HG03097 (cell line): ENCODE results near the gene SEC16B.

Experiments
- ATAC-seq: cut with Tn5 transposase; IDR thresholded peaks from one replicate; pipeline ENCODE4 v1.9.1; 2021; ENCODE audit not compliant: unreplicated experiment, low FRiP score

Gene SEC16B

DNA sequence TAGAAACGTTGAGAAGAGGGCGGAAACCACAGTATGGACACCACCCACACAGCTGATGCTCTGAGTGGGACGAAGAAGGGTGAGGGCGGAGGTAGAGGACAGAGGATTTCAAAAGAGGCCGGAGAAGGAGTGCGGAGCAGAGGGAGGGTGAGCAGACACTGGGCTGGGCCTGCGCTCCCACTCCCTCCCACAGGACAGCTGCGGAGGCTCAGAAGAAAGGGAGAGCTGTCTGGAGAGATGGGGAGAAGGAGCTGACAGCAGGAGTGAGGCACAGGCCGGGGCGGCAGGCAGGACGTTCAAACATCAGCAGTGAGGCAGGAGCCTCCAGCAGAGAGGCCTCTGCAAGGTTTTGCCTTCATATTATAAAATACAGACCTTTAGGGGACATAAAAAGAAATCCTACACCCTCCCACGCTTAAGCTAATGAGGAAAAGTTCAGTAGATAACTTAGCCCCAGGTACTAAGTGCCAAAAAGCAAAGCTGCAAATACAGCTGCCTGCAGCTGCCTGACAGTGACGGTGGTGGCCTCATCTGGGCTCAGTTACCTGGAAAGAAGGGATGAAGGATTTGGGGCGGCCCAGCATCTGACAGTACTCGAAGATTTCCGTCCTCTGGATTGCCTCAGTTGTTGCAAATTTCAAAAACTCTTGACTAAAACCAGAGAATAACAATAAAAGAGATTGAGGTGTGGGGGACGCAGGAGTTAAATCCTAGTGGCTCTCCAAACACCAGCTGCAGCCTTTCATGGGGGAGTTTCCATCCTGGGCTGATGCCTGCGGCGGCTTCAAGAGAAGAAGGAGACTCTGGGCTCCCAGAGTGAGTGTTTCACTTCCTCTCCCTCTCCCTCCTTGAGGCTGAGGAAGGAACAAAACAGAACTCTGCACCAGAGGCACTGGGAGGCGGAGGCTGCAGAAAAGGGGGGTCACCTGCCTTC is 25.6 kb downstream of the SEC16B start:
- ATAC-seq: no peak

DNA sequence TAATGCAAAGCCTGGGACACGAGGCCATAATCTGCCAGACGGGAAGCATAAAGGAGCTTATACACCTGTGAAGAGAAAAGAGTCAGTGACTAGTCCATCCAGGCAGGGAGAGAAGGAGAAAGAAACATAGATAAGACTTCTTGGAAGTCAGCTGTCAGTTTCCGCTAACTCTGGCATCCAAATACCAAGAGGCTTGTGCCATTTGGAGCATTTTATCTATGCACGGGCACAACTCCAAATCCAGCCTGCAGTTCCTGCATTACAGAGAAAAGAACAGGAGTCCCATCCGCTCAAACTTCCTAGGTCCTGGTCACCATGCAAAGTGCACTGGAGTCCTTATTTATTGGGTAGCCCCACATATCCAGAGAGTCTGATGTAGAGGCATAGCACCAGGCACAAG is 27.9 kb downstream of the SEC16B start:
- no peak for ATAC-seq

DNA sequence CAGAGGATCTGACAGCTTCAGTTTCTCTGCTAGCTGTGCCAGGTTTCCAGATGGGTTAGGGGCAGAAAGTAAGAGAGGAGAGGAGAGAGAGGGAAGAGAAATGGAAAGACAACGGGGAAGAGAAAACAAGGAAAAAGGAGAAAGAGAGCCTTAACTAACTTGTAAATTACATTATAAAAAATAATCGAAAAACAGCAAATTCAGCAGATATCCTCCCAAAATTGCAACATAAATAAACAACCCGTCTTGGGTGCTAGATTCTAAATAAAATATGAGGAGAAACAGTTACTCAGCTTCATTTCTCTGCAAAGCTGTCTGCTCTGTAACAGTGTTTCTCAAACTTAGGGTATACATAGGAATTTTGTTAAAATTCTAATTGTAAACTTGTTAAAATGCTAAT is 29.2 kb downstream of the SEC16B start:
- no peak for ATAC-seq

DNA sequence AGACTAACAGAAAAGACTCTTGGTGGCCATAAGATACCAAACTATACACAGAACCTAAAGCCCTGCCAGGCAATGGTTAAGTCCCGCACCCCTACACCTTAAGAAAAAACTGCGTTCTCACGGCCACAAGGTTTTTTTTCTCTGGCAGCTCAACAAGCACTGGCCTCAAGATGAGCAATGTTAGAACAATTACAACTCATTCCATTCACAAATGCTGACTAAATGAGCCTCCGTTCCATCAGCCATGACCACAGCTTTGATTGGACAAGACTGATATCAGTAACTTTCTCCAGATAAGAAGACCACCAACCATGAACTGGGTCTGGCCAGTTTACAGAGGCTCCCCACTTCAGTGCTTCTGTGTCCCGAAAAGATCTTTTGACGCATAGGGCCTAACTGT is 31.9 kb downstream of the SEC16B start:
- ATAC-seq: no peak

DNA sequence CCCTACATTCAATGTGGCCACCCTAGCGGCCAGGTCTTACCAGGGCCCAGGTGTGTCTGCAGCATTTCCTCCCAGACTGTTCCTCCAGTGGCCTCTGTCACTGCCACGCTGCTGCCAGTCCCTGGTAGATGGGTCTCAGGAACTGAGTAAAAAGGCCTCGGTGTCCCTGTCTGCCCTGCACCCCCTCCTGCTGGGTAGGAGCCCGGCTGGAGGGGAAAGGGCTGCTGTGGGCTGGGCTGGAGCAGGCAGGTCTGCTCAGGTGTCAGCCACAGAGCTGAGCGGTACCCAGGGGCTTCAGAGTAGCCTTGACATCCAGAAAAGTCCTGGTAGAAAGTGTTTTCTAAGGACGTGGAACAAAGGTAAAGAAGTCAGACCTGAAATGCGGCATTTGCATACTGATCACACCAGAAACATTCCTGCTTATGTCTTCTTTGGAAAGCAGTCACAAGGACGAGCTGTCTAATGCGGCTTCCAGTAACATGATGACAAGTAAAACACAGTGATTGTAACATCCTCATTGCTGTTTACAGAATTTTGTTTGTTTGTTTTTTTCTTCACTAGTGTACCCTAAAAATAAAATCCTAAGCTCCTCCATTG is 32.6 kb downstream of the SEC16B start:
- ATAC-seq: no peak

DNA sequence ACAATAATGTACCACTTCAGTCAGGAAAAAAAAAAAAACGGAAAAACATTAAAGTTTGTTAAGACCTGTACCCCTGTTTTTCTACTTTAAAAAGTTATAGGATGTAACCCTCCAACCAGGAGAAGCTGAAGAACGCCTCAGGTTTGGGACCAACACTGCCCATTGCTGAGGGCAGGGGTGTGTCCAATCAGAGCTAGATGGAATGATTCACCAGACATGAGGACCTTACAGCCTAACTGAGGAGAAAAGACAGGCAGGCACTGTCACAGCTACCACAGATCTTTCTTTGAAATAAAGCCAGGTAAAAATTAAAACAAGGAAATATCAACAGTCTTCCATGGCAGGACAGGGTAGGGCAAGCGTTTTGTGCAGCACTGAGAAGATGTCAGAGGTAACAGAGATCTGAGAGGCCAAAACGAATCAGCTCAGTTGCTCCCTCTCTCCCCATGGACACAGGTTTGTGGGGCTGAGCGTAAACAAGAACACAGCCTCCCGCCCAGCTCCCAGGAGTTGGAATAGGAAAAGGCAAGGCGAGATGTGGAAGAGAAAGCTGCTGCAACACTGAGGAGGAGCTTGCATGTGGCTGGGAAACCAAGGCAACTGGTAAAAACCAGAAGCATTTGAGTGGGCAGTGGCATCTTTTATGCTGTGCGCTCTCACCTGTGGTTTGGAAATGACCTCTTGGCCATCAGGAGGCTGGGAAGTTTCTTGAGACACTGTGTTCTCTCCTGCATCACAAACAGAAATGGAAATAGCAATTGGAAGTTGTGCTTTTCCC is 34.0 kb downstream of the SEC16B start:
- ATAC-seq: no peak

DNA sequence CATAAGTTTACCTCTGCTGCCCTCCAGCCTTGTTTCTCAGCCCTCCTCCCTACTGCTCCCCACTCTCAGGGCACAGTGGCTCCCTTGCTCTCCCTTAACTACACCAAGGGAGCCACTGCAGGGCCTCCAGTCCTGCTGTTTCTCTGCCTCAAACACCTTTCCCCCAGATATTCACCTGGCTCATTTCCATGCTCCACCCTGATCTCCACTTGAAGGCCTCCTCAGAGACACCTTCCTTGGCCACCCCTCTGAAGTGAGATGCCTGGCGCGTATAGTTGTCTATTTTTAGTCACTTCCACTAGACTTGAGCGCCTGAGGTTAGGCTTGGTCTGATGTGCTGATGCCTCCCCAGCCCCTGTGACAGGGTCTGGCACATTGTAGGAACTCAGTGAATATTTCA is 34.9 kb downstream of the SEC16B start:
- no peak for ATAC-seq

DNA sequence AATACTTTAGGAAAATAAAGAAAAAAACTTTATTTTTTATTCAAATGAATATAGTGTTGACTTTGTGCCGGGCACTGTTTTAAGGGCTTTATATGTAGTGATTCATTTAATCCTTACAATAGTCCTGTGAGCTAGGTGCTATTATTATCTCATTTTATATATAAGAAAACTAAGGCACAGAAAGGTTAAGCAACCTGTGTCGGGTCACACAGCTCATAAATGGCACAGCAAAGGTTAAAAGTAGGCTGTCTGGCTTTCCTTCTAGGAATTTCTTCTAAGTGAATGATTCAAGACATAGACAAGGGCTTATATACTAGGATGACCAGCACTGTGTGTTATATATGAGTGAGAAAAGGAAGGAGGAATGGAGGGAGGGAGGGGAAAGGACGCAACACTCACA is 35.4 kb downstream of the SEC16B start:
- ATAC-seq: no peak

DNA sequence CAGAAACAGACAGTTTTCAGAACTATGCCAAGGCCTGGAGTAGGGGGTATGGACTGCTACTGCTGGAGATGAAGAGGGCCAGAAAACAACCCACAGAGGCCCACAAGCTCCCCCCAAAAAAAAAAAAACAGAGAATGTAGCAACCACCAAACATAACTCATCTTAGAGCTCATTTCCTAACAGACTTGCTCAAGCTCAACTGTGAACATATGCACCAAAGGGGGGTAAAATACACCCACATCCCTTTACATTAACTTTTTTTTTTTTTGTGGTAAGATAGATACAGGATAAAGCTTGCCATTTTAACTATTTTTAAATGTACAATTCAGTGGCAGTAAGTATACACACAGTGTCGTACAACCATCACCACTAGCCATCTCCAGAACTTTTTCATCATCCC is 36.0 kb downstream of the SEC16B start:
- no peak for ATAC-seq

DNA sequence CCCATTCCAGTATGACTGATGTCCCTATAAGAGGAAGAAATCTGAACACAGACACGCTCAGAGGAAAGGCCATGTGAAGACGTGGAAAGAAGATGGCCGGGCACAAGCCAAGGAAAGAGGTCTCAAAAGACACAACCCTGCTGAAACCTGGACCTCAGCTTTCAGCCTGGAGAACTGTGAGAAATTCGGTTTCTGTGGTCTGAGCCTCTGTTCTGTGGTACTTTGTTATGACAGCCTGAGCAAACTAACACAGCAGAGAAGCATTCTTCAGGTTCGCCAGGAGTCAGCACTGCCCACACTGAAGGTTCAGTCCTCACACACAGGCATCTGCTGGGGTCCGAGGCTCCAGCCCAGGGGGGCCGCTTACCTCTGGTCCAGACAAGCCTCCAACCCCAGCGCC is 37.7 kb downstream of the SEC16B start:
- no peak for ATAC-seq

DNA sequence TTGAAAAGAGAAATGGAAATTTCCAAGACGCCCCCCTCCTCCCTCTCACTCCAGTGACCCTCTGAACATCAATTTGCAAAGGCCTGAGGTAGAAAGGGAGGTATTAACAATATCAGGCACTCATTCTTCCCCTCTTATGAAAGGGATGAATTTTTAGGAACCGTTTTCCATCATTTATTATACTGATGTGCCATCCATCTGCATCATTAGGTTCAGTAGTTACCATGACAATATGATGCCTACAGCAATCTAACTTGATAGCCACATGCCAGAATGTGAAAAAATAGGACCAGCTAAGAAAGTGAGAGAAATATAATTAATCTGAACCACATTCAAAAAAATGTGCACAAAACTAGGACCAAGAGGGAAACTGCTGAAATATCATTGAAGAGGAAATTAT is 40.9 kb downstream of the SEC16B start:
- ATAC-seq: no peak

DNA sequence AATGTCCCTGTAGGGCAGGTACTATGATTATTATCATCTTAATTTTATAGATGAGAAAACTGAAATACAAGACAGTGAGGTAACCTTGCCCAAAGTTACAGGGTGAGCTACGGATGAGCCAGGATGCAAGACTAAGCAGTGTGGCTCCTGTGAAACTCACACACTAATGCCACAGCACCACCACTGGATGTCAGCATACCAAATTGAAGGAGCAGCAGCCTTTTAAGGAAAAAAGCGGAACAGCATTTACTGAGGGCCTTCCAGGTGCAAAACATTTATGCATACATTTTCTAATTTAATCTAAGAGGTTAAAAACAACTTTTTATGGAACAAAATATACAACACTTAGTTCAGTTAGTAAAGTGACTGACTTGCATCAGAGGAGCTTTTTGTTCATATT is 41.7 kb downstream of the SEC16B start:
- no peak for ATAC-seq

DNA sequence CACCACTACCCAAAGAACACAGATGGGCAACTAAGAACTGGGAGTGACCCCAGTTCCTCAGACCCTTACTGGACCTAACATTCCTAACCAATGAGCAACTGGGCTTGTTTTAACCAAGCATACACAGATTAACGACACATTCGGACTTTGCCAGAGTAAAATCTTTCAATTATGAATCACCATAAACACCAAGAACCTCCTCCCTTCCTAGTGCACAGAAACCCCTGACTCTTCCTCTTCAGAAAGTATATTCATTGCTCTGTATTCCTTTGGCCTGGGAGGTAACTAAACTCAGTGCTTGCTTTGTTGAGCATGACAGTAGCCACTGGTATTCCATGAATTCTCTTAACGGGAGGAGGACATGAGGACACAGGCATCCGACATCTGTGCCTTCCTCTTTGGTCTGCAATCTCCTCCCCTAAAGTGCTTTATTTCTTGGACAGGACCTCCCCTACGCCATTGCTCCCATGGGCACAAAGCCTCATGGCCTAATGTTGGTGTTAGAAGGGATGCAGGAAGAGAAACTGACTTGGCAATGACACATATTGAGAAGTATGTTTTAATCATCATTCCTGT is 42.7 kb downstream of the SEC16B start:
- no peak for ATAC-seq

DNA sequence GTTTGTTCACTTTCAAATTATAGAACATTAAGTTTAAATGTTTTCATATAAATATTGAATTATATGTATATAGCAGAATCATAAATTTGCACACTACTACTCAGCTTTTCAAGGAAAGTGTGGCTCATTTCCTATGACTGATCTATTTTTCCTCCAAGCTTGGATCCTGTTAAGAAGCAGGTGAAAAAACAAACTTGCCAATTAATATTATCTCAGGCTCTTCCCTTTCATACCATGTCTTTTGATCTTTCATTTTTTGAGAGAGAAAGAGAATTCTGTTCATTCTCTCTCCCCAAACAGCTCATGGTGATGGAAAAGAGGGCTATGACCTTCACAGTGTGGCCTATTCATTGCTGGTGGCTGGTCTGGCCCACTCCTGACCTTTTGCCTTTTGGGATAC is 43.7 kb downstream of the SEC16B start:
- ATAC-seq: no peak

DNA sequence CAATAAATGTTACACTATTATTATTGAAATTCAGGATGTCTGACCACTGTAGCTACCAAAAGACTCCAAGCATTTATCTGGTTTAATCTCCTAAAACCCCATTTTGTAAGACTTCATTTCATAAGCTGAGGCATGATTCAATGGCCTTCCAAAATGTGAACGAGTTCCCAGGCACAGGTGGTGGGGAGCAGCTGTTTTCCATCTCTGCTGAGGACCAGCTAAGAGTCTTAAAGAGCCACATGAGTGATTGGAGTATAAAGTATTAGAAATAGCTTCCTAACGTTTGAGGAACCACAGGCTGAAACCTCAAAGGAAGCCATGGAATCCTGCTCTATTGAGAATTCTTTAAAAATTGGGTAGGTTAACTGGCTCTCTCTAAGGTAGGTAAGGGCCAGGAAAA is 44.9 kb downstream of the SEC16B start:
- ATAC-seq: no peak

DNA sequence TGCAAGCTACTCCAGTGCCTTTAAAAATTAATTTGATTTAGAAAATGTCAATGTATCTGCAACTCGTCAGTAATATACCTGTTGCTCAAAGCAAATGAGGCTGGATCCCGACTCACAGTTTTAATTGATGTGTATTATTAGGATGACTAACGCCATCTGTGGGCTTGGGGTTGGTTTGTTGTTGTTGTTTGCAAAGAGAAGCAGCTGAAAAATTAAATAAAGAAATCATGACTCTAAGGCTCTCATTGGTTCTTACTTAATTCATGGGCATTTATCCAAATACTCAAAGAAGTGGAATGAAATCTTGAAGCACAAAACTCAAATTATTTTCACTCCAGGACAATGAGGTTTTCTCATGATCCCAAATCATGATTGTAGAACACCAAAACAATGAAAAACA is 46.4 kb downstream of the SEC16B start:
- no peak for ATAC-seq

DNA sequence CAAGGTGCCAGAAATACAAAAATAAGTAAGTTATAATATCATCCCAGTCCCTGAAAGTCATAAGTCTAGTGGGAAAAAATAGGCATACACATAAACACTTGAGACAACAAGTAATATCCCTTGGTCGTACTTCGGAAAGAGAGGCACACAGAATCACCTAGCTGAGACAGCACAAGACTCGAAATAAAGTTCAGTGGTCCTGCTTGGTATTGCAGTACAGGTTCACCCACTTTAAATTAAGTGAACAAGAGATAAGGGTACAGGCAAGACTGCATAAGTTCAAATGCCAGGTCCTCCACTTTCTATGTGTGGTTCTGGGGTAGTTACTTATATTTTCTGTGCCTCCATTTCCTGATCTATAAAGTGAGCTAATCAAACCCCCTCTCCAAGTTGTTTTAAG is 47.6 kb downstream of the SEC16B start:
- ATAC-seq: no peak

DNA sequence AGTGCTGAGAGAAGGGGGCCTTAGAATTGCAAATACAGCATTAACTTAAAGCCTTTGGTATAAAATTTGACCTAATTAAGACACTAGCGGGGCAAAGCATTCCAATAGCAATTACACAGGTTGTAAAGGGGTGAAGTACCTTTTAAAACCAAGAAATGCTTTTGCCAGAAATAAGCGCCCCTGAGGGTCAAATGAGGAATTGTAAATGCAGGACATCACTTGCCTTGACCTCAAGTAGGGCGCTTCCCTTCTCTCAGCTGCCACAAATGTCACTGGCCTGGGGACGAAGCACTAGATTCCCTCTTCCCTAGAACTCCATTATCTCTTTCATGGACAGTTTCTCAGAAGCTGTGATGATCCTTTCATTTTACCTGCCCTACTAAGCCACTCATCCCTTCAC is 48.3 kb downstream of the SEC16B start:
- no peak for ATAC-seq

DNA sequence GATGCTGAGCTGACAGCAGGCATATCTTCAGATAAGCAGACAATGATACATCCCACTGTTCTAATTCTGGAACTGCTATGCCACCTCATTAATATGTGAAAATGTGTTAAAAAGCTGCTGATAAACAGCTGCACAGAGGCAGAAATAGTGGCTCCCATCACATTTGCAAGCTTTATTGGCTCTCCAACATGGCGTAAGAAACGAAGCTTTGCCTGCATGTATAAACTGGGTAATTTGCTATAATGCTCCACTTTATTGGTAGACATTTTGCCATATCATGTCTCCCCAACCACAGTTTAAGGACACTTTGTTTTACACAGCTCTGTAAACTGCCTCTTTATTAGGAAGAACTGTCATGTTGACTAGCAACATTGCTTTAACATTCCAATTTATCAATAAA is 49.8 kb downstream of the SEC16B start:
- no peak for ATAC-seq

DNA sequence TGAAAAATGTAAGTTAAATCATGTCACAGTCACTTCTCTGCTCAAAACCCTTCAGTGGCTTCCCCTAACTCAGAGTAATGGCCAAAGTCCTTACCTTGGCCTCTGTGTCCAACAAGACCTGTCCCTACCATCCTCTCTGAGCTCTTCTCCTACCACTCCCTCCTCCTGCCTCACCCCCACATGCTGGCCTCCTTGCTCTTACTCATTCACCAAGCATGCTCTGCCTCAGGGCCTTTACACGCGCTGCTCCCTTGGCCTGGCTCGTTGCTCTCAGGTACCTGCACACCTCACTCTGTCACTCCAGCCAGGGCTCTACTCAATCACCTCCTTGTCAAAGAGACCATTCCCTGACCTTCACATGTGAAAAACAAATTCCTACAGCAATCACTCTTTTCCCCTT is 54.2 kb downstream of the SEC16B start:
- no peak for ATAC-seq

DNA sequence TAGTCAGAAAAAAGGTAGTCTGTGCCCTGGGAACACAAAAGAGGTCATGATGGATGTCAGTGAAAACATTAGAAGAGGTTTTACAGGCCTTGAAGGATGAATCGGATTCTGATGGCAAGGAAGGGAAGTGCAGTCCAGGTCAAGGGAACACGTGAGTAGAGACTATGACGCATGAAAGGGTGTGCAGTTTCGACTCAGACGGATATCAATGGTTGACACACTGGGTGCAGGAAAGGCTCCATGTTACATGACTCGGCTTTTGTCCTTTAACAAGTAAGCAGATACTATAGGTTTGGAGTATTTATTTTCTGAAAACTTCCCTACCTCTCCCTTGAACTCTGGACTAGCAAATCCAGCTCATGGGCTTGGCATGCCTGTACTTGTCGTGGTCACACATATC is 55.3 kb downstream of the SEC16B start:
- no peak for ATAC-seq
